Nephron (organoid): Measurements from ENCODE around the gene OR2V1.

Experiments used
- H3K27ac Mint-ChIP-seq, 3 experiments: 2 replicates each; pipeline ENCODE4 v1.8.0; 2020; ENCODE audit warnings: mixed read lengths in 3 of 3, mild to moderate bottlenecking in 2 of 3, moderate library complexity in 1 of 3
- H3K27me3 Mint-ChIP-seq: 2 replicates; pipeline ENCODE4 v1.8.0; 2021; ENCODE audit warnings: low read depth, mild to moderate bottlenecking, moderate library complexity, mixed read lengths
- H3K36me3 Mint-ChIP-seq: 2 replicates; pipeline ENCODE4 v1.8.0; 2020; ENCODE audit warnings: low read depth, mixed read lengths
- H3K4me1 Mint-ChIP-seq: 2 replicates; pipeline ENCODE4 v1.8.0; 2020; ENCODE audit warnings: mixed read lengths
- H3K4me3 Mint-ChIP-seq, 3 experiments: 2 replicates each; pipeline ENCODE4 v1.8.0; 2020; ENCODE audit warnings: mild to moderate bottlenecking in 3 of 3, mixed read lengths in 3 of 3, moderate library complexity in 2 of 3
- H3K9me3 Mint-ChIP-seq: 2 replicates; pipeline ENCODE4 v1.8.0; 2020; ENCODE audit warnings: mixed read lengths
- TF ChIP-seq, protein P1 (sequence below), 3 experiments: fragments of 200-600 bp; sonication (generic); IDR thresholded peaks; one replicate each; pipeline ENCODE4 v1.5.0; 2021; ENCODE audit warnings: antibody characterized with exemption in 3 of 3; ENCODE audit not compliant: unreplicated experiment in 3 of 3

OR2V1 gene

DNA sequence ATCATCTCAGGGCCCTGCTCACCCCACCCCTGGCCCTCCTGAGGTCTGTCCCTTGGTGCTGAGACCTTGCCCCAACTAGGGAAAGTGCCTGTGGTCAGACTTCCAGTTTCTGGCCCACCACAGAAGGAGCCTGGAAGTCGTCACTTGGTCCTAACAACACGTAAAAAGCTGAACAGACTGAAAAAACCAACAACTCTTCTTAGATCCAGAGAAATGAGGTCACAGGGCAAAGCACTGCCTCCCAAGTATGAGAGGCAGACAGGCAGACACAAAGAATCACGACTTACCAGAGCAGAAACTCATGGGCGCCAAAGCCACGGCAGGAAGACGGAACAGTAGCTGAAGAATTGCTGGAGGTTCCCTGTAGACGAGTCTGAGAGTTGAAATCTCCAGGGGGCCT, 38.5 kb downstream of the OR2V1 start:
- no peaks in the 10 kb centered on the region for H3K36me3 Mint-ChIP-seq
- peaks cover 28% of the 10 kb centered on the region for H3K27me3 Mint-ChIP-seq
- no peaks in the 10 kb centered on the region for H3K4me1 Mint-ChIP-seq
- no peak overlapping the region for H3K4me3 Mint-ChIP-seq
- TF ChIP-seq, protein P1, sequence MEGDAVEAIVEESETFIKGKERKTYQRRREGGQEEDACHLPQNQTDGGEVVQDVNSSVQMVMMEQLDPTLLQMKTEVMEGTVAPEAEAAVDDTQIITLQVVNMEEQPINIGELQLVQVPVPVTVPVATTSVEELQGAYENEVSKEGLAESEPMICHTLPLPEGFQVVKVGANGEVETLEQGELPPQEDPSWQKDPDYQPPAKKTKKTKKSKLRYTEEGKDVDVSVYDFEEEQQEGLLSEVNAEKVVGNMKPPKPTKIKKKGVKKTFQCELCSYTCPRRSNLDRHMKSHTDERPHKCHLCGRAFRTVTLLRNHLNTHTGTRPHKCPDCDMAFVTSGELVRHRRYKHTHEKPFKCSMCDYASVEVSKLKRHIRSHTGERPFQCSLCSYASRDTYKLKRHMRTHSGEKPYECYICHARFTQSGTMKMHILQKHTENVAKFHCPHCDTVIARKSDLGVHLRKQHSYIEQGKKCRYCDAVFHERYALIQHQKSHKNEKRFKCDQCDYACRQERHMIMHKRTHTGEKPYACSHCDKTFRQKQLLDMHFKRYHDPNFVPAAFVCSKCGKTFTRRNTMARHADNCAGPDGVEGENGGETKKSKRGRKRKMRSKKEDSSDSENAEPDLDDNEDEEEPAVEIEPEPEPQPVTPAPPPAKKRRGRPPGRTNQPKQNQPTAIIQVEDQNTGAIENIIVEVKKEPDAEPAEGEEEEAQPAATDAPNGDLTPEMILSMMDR (IDR thresholded peaks at IDR 0.05; ENCODE audit: unreplicated experiment in 3 of 3), result no peak
- no peak overlapping the region for H3K27ac Mint-ChIP-seq
- no peaks in the 10 kb centered on the region for H3K9me3 Mint-ChIP-seq

DNA sequence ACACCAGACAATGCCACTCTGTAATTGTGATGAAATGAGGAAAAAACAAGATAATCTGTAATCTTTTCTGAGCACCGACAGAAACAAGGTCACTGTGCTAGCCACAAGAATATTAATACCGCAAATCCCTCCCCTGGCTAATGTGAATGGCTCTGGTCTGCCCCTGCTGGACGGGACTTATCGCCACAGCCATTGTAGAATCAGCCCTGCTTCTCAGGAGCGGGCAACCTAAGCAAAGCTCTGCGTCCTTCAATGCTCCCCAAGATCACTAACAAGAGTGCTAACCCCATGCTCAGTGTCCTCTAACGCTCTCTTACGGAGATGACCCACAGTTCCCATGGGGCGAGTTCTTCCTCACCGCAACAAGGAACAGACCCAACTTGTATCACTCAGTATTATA, 42.7 kb downstream of the OR2V1 start:
- Mint-ChIP-seq H3K27me3 (peaks cover 52% of the 10 kb centered on the region), H3K9me3 (no peaks in the 10 kb centered on the region), H3K4me1 (peaks cover 12% of the 10 kb centered on the region), H3K4me3 (no peak overlapping the region), H3K36me3 (no peaks in the 10 kb centered on the region), H3K27ac (no peak overlapping the region)
- TF ChIP-seq, protein P1 (IDR thresholded peaks at IDR 0.05; ENCODE audit: unreplicated experiment in 3 of 3), result peak in 2 of 3 experiments; percentile 20 to 33

DNA sequence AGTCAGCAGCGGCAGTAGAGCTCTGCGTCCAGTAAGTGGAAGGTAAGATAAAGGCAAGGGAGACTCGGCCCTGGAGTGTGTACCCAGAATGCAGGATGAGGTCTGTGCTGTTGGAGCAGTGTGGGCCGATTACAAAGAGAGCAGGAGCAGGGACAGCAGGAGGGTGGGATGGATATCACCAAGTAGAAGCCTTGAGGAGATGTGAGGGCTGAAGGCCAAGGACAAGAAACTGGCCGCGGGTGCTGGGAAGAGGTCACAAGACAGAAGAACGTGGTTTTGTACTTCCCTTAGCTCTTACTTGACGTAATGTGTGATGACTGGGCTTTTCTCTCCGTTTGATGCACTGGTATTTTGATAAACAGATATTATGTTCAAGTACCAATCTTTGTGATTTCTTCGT, 43.7 kb downstream of the OR2V1 start:
- Mint-ChIP-seq H3K4me3 (no peak overlapping the region), H3K27ac (no peak overlapping the region), H3K27me3 (peaks cover 61% of the 10 kb centered on the region), H3K36me3 (no peaks in the 10 kb centered on the region), H3K4me1 (peaks cover 12% of the 10 kb centered on the region), H3K9me3 (peaks cover 5% of the 10 kb centered on the region)
- TF ChIP-seq, protein P1 (IDR thresholded peaks at IDR 0.05; ENCODE audit: unreplicated experiment in 3 of 3), result no peak

DNA sequence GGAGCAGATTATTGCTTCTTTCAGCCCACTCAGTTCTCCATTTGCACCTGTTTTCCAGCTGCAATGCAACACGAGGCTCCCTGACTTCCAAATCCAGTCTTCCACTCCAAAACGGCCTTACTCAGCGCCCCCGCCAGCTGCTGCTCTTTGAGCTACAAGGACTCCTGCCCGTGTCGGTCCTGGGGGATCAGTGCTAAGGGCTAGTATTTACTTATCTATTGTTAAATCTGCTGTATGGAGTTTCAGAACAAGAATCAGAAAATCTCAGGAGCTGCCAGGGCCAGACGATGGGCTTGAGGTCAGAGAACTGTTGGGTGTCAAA, 44.1 kb downstream of the OR2V1 start:
- peak overlapping the region in 2 of 3 experiments; percentile 12 to 82 for H3K27ac Mint-ChIP-seq
- peaks cover 12% of the 10 kb centered on the region for H3K4me1 Mint-ChIP-seq
- TF ChIP-seq, protein P1 (IDR thresholded peaks at IDR 0.05; ENCODE audit: unreplicated experiment in 3 of 3), result no peak
- H3K9me3 Mint-ChIP-seq, result peaks cover 8% of the 10 kb centered on the region
- no peak overlapping the region for H3K4me3 Mint-ChIP-seq
- H3K27me3 Mint-ChIP-seq, result peaks cover 66% of the 10 kb centered on the region
- no peaks in the 10 kb centered on the region for H3K36me3 Mint-ChIP-seq

DNA sequence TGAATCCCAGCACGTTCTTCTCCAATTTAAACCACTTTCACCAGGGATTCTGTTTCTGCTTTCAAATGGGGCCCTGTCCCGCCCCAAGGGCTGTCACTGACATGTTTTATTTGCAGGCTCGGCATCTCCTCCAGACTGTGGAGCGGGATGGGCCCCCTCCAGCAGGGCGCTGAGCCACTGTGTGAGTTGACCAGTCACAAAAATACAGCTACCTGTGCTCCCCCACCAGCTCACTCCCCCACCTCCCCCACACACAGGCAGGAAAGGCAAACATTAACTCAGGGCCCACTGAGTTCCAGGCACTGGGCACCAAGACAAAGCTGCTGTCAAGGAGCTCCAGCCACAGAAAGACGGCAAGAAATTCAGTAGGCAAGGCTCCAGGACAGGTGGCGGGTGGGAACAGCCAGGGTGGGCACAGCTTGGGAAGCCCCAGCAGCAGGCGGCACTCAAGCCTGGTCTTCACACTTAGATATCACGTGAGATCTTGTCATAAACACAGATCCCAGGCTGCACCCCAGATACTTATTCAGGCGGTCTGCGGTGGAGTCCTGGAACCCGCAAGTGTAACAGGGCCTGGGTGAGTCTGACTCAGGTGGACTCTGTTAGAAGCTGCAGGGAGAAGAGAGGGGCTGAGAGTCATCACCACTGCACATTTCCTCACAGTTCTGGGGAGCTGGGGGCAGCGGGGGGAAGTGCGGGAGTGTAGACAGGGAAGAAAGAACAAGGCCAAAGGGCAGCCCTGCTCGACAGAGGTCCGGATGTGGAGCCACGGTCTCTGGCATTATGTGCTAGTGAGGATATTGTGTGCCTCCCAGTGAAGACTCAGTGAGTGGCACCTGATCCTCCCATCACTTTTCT, 44.7 kb downstream of the OR2V1 start:
- peak overlapping the region; percentile 12 to 82 (median 51) for H3K27ac Mint-ChIP-seq
- peaks cover 70% of the 10 kb centered on the region for H3K27me3 Mint-ChIP-seq
- H3K4me3 Mint-ChIP-seq, result no peak overlapping the region

More for the DNA sequence above, 44.7 kb downstream of the OR2V1 start:
- TF ChIP-seq, protein P1 (IDR thresholded peaks at IDR 0.05; ENCODE audit: unreplicated experiment in 3 of 3), result no peak
- Mint-ChIP-seq H3K4me1 (peaks cover 12% of the 10 kb centered on the region), H3K9me3 (peaks cover 8% of the 10 kb centered on the region), H3K36me3 (no peaks in the 10 kb centered on the region)
